ELF-1 (cell line): Measurements from ENCODE around the gene EREG.

Experiments used
- DNase-seq: peaks from one replicate; pipeline ENCODE4 v3.0.0-alpha.2; 2016; ENCODE audit warnings: low read depth, low spot score

Gene EREG

GRCh38 chr4:74424111-74424510 is 59.2 kb downstream of the EREG start:
- DNase-seq: no peak

- no peak for DNase-seq
Measured at GRCh38 chr4:74426101-74426500, 61.2 kb downstream of the EREG start.

- no peak for DNase-seq
Measured at GRCh38 chr4:74428276-74428675, 63.3 kb downstream of the EREG start.

GRCh38 chr4:74431113-74431826 is 66.3 kb downstream of the EREG start:
- no peak for DNase-seq

- no peak for DNase-seq
Measured at GRCh38 chr4:74433043-74433442, 68.1 kb downstream of the EREG start.

- no peak for DNase-seq
Measured at GRCh38 chr4:74433541-74434172, 68.7 kb downstream of the EREG start.

GRCh38 chr4:74435296-74435695 is 70.4 kb downstream of the EREG start:
- DNase-seq: no peak

- no peak for DNase-seq
Measured at GRCh38 chr4:74437866-74438265, 72.9 kb downstream of the EREG start.
